Coronary artery (tissue), 2 donors: Measurements from ENCODE around the gene SEC24C.
A peak's percentile ranks its signal among the peaks of the same experiment; 100 is the strongest.

Experiments used
- DNase-seq: peaks from one replicate; pipeline ENCODE4 v3.0.0-alpha.2; 2017; ENCODE audit warnings: low spot score
- H3K27ac ChIP-seq, 2 donors: fragments of 200-600 bp; sonication (generic); one replicate each; pipeline ENCODE4 v1.5.1; 2016 to 2019
- H3K4me3 ChIP-seq: fragments of 200-600 bp; sonication (generic); 2 replicates; pipeline ENCODE4 v1.5.1; 2016; ENCODE audit warnings: mild to moderate bottlenecking, moderate library complexity
- TF ChIP-seq, protein P1 (sequence below): fragments of 200-600 bp; sonication (generic); IDR thresholded peaks from one replicate; pipeline ENCODE4 v1.5.1; 2019; ENCODE audit warnings: antibody characterized with exemption

SEC24C gene

DNA sequence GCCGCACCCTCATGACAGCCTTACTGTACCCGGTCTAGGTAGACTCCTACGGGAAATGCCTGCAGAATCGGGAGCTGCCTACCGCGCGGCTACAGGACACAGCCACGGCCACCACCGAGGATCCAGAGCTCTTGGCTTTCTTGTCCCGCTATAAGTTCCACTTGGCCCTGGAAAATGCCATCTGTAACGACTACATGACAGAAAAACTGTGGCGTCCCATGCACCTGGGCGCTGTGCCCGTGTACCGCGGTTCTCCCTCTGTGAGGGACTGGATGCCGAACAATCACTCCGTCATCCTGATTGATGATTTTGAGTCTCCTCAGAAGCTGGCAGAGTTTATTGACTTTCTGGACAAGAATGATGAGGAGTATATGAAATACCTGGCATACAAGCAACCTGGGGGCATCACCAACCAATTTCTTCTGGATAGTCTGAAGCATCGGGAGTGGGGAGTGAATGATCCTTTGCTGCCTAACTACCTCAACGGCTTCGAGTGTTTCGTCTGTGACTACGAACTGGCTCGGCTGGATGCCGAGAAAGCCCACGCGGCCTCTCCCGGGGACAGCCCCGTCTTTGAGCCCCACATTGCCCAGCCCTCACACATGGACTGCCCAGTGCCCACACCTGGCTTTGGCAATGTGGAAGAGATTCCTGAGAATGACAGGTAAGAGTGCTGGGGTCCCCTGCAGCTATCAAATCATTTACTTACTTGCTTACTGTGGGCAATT lies 29.1 kb downstream of the SEC24C start:
- TF ChIP-seq, protein P1, sequence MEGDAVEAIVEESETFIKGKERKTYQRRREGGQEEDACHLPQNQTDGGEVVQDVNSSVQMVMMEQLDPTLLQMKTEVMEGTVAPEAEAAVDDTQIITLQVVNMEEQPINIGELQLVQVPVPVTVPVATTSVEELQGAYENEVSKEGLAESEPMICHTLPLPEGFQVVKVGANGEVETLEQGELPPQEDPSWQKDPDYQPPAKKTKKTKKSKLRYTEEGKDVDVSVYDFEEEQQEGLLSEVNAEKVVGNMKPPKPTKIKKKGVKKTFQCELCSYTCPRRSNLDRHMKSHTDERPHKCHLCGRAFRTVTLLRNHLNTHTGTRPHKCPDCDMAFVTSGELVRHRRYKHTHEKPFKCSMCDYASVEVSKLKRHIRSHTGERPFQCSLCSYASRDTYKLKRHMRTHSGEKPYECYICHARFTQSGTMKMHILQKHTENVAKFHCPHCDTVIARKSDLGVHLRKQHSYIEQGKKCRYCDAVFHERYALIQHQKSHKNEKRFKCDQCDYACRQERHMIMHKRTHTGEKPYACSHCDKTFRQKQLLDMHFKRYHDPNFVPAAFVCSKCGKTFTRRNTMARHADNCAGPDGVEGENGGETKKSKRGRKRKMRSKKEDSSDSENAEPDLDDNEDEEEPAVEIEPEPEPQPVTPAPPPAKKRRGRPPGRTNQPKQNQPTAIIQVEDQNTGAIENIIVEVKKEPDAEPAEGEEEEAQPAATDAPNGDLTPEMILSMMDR: no peak
- peak overlapping the region; percentile 98 to 99 for H3K27ac ChIP-seq
- DNase-seq: no peak
- peak overlapping the region; percentile 95 for H3K4me3 ChIP-seq

DNA sequence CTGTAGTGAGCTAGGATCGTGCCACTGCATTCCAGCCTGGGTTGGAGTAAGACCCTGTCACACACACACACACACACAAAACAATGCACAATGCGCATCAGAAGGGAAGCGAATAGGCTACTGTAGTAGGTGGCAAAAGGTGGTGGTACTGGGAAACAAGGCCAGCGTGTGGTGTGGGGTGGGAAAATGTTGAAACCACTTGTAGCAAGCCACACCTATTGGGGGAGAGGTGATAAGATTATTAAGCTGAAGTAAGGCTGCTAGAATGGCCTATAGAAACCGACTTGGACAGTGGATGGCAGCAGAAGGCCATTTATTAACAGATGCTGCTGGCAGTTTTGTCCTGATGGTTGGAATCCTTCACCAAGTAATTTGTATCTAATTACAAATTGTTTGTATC lies 30.5 kb downstream of the SEC24C start:
- TF ChIP-seq, protein P1: no peak
- Histone ChIP-seq H3K4me3 (peak overlapping the region; percentile 95), H3K27ac (peak overlapping the region in 1 of 2 donors; percentile 45)
- no peak for DNase-seq

DNA sequence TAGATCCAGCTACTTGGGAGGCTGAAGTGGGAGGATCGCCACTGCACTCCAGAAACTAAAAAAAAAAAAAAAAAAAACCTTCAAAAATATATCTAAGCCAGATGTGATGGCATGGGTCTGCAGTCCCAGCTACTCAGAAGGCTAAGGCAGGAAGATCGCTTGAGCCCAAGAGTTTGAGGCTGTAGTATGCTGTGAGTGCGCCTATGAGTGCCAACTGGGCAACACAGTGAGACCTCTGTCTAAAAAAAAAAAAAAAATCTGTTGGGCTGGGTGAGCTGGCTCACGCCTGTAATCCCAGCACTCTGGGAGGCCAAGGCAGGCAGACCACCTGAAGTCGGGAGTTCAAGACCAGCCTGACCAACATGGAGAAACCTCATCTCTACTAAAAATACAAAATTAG lies 34.8 kb downstream of the SEC24C start:
- Histone ChIP-seq H3K4me3 (no peak overlapping the region), H3K27ac (no peak overlapping the region)
- no peak for DNase-seq
- TF ChIP-seq, protein P1: no peak

GRCh38 chr10:73779539-73780197 lies 35.5 kb downstream of the SEC24C start:
- TF ChIP-seq, protein P1: no peak
- no peak for DNase-seq
- H3K4me3 ChIP-seq: no peak overlapping the region
- no peak overlapping the region for H3K27ac ChIP-seq

- TF ChIP-seq, protein P1: no peak
- Histone ChIP-seq H3K4me3 (peak overlapping the region; percentile 90), H3K27ac (no peak overlapping the region)
Measured at GRCh38 chr10:73780301-73780700, 36.1 kb downstream of the SEC24C start.

DNA sequence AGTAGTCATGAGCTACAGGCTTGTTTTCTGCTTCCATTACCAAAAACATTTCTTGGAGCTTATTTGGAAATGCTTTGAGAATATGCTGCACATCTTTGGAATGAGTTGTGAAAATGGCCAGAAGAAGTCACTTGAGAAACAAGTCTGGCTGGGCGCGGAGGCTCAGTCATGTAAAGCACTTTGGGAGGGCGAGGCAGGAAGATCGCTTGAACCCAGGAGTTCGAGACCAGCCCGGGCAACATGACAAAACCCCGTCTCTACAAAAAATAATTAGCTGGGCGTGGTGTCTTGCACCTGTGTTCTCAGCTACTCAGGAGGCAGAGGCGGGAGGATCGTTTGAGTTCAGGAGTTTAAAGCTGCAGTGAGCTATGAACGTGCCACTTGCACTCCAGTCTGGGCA lies 36.8 kb downstream of the SEC24C start:
- peak overlapping the region in 1 of 2 donors; percentile 83 for H3K27ac ChIP-seq
- peak overlapping the region; percentile 90 for H3K4me3 ChIP-seq
- TF ChIP-seq, protein P1: no peak
- DNase-seq: no peak

More at GRCh38 chr10:73780301-73780700, 36.1 kb downstream of the SEC24C start:
- DNase-seq: no peak

DNA sequence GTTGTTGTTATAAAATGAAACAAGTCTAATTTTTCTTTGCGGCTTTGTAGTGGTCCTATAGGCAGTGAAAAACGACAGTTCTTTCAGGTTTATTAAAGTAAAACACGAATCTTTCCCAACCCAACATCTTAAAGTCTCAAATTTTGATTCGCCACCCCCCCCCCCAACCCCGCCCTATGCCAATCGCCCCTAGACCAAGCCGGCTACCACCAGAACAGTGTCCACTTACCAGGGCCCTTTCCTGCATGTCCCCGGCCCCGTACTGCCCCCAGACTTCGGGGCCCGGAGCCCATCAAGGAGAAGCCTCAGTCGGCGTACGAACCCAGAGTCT lies 37.3 kb downstream of the SEC24C start:
- no peak for DNase-seq

More for the DNA sequence above, 37.3 kb downstream of the SEC24C start:
- peak overlapping the region; percentile 90 for H3K4me3 ChIP-seq
- TF ChIP-seq, protein P1: no peak
- H3K27ac ChIP-seq: peak overlapping the region; percentile 83 to 97
